Esophagus muscularis mucosa (tissue), 4 donors: Measurements from ENCODE around the gene ARL8B. TPM values are rescaled to one million over a fixed set of nuclear protein-coding genes. Genes with fewer than 3 reads are reported as not detected.
"Not testable (repeated sequence)": the region's sequence is repeated elsewhere in the genome, so short reads cannot be mapped to it uniquely, and the experiment has no call there.

Experiments used
- DNase-seq: peaks from one replicate; pipeline ENCODE4 v3.0.0-alpha.2; 2017; ENCODE audit errors: extremely low spot score
- H3K27ac ChIP-seq, 4 donors: fragments of 200-600 bp; sonication (generic); replicated peaks in 1 of 4; 1 replicate in 3 of 4; 2 replicates in 1 of 4; pipeline ENCODE4 v1.5.1; 2016 to 2019; ENCODE audit warnings: mild to moderate bottlenecking in 1 of 4
- H3K27me3 ChIP-seq, 4 donors: fragments of 200-600 bp; sonication (generic); one replicate each; pipeline versions ENCODE4 v1.5.1 to v1.6.0; 2016 to 2019
- H3K36me3 ChIP-seq, 4 donors: fragments of 200-600 bp; sonication (generic); one replicate each; pipeline ENCODE4 v1.5.1; 2016 to 2019
- H3K4me1 ChIP-seq, 4 donors: fragments of 200-600 bp; sonication (generic); one replicate each; pipeline ENCODE4 v1.5.1; 2016 to 2019
- H3K4me3 ChIP-seq, 4 donors: fragments of 200-600 bp; sonication (generic); 1 replicate in 2 of 4; 2 replicates in 2 of 4; pipeline ENCODE4 v1.5.1; 2016 to 2019; ENCODE audit warnings: mild to moderate bottlenecking in 4 of 4, moderate library complexity in 1 of 4
- H3K9me3 ChIP-seq, 4 donors: fragments of 200-600 bp; sonication (generic); 1 replicate in 3 of 4; 2 replicates in 1 of 4; pipeline ENCODE4 v1.5.1; 2016 to 2019
- EP300 ChIP-seq: sonication (generic); formaldehyde crosslinking; IDR thresholded peaks from one replicate; pipeline ENCODE4 v1.6.1; 2017; ENCODE audit warnings: antibody characterized with exemption
- POLR2A ChIP-seq: fragments of 450-650 bp; IDR thresholded peaks from one replicate; pipeline ENCODE4 v1.6.1; 2017; ENCODE audit warnings: antibody characterized with exemption, moderate library complexity, mild to moderate bottlenecking, low read depth
- POLR2AphosphoS5 ChIP-seq, 2 donors: sonication (generic); formaldehyde crosslinking; IDR thresholded peaks; one replicate each; pipeline ENCODE4 v1.6.1; 2017; ENCODE audit warnings: antibody characterized with exemption in 2 of 2
- WGBS: methylation state at CpG from one replicate; pipeline ENCODE4 v1.1.5; 2018; 5-methylcytosine and 5-hydroxymethylcytosine counted together
- intact Hi-C: fragments of 100-400 bp; cut with DNase I; formaldehyde crosslinking; loops from one replicate; pipeline ENCODE4 v1.15.1; 2023
- total RNA-seq, 4 donors: library from RNA; depleted of rRNA; stranded (reverse); fragments of >200 nt; gene quantifications; one replicate each; pipeline versions ENCODE4 v1.1.0 to v1.2.1, GENCODE V29; 2016
- TF ChIP-seq, protein P1 (sequence below), 3 experiments: fragments of 200-600 bp in 2 of 3; fragments of 450-650 bp in 1 of 3; sonication (generic) in 2 of 3; IDR thresholded peaks; one replicate each; pipeline ENCODE4 v1.5.1; 2017 to 2019; ENCODE audit warnings: antibody characterized with exemption in 3 of 3, mild to moderate bottlenecking in 2 of 3, moderate library complexity in 1 of 3

ARL8B gene
- total RNA-seq, 4 donors from 2014 or later, result 40.6 to 47.1 (median 43.8) TPM

DNA sequence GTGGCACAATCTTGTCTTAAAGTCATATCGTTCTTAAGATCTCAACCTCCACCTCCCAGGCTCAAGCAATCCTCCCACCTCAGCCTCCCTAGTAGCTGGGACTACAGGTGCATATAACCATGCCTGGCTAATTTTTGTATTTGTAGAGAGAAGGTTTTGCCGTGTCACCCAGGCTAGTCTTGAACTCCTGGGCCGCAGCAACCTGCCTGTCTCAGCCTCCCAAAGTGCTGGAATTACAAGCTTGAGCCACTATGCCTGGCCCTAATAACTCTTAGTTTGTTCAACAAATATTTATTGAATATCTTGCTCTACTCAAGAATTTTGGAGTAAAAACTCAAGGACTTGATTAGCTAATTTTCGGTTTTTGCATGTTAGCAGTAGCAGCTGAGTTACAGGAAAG lies 46.0 kb downstream of the ARL8B start:
- peaks cover 12 to 33% (median 13%) of the 10 kb centered on the region in 4 donors for H3K4me1 ChIP-seq
- H3K9me3 ChIP-seq, result no peaks in the 10 kb centered on the region
- DNase-seq, result no peak
- intact Hi-C loops, result no loop called here
- H3K27ac ChIP-seq, result no peak overlapping the region
- 91% methylated on average over 4 of the region's 4 CpGs for WGBS
- H3K36me3 ChIP-seq, result peaks cover 8 to 26% (median 17%) of the 10 kb centered on the region in 4 donors
- H3K27me3 ChIP-seq, result no peaks in the 10 kb centered on the region
- no peak for TF ChIP-seq POLR2A
- no peak for TF ChIP-seq POLR2AphosphoS5 (IDR thresholded peaks at IDR 0.05)
- TF ChIP-seq, protein P1, sequence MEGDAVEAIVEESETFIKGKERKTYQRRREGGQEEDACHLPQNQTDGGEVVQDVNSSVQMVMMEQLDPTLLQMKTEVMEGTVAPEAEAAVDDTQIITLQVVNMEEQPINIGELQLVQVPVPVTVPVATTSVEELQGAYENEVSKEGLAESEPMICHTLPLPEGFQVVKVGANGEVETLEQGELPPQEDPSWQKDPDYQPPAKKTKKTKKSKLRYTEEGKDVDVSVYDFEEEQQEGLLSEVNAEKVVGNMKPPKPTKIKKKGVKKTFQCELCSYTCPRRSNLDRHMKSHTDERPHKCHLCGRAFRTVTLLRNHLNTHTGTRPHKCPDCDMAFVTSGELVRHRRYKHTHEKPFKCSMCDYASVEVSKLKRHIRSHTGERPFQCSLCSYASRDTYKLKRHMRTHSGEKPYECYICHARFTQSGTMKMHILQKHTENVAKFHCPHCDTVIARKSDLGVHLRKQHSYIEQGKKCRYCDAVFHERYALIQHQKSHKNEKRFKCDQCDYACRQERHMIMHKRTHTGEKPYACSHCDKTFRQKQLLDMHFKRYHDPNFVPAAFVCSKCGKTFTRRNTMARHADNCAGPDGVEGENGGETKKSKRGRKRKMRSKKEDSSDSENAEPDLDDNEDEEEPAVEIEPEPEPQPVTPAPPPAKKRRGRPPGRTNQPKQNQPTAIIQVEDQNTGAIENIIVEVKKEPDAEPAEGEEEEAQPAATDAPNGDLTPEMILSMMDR (IDR thresholded peaks at IDR 0.05), result no peak
- no peak for TF ChIP-seq EP300
- no peak overlapping the region for H3K4me3 ChIP-seq

- no peak for DNase-seq
- intact Hi-C loops, result no loop called here
These were observed 47.7 kb downstream of the ARL8B start for GRCh38 chr3:5169807-5170206.

DNA sequence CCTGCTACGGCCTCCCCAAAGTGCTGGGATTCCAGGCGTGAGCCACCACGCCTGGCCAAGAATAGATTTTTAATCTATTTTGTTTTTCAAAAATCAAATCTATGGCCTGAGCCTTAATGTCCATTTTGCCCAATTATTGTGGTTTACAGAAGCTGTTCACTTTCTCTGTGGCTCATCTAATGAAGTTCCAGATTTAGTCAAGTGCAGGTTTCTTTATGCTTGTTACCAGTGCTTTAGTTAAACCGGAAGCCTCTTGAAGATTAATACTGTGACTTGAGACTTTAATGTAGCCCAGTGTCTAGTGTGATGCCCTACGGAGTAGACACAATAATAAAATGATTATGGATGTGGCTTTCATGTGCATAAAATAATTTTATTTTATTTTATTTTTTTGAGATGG lies 48.9 kb downstream of the ARL8B start:
- no peak for TF ChIP-seq POLR2A
- TF ChIP-seq EP300, result no peak
- TF ChIP-seq, protein P1 (IDR thresholded peaks at IDR 0.05), result no peak
- no peak for TF ChIP-seq POLR2AphosphoS5 (IDR thresholded peaks at IDR 0.05)
- Histone ChIP-seq H3K4me1 (peaks cover 0 to 24% (median 2%) of the 10 kb centered on the region in 4 donors), H3K27ac (no peak overlapping the region), H3K27me3 (no peaks in the 10 kb centered on the region), H3K36me3 (peaks cover 13 to 53% (median 42%) of the 10 kb centered on the region in 4 donors), H3K4me3 (no peak overlapping the region), H3K9me3 (no peaks in the 10 kb centered on the region)
- intact Hi-C loops, result no loop called here
- DNase-seq, result no peak
- 90% methylated on average over 5 of the region's 5 CpGs for WGBS

More at GRCh38 chr3:5169807-5170206, 47.7 kb downstream of the ARL8B start:
- Histone ChIP-seq H3K27me3 (no peaks in the 10 kb centered on the region), H3K36me3 (peaks cover 13 to 42% (median 30%) of the 10 kb centered on the region in 4 donors), H3K4me3 (no peak overlapping the region), H3K27ac (no peak overlapping the region), H3K9me3 (no peaks in the 10 kb centered on the region), H3K4me1 (peaks cover 8 to 27% (median 11%) of the 10 kb centered on the region in 4 donors)
- no peak for TF ChIP-seq EP300
- TF ChIP-seq POLR2AphosphoS5 (IDR thresholded peaks at IDR 0.05), result no peak
- TF ChIP-seq, protein P1 (IDR thresholded peaks at IDR 0.05), result no peak
- 70% methylated on average over 2 of the region's 2 CpGs for WGBS

DNA sequence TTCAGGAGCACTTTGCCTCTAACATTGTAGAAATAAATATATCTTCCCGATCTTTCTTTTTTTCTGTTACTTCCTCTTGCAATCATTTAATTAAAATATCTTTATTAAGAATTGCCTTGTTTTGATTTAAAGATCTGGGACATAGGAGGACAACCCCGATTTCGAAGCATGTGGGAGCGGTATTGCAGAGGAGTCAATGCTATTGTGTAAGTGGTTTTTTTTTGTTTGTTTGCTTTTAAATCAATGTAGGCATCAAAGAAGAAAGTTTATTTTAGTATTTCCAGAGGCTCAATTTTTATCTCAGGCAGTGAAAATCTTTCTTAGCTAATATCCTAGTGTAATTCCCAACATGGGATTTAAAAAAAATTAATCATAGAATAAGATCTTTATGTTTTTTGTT lies 49.9 kb downstream of the ARL8B start:
- Histone ChIP-seq H3K36me3 (peaks cover 13 to 63% (median 45%) of the 10 kb centered on the region in 4 donors), H3K4me3 (no peak overlapping the region), H3K9me3 (no peaks in the 10 kb centered on the region), H3K27ac (no peak overlapping the region), H3K27me3 (no peaks in the 10 kb centered on the region), H3K4me1 (peaks cover 0 to 19% (median 0%) of the 10 kb centered on the region in 4 donors)
- WGBS, result 94% methylated on average over 4 of the region's 4 CpGs
- intact Hi-C loops, result no loop called here
- TF ChIP-seq POLR2AphosphoS5 (IDR thresholded peaks at IDR 0.05), result no peak
- TF ChIP-seq, protein P1 (IDR thresholded peaks at IDR 0.05), result no peak
- TF ChIP-seq POLR2A, result no peak
- no peak for TF ChIP-seq EP300
- no peak for DNase-seq

- H3K27ac ChIP-seq, H3K9me3 ChIP-seq, H3K4me1 ChIP-seq, H3K4me3 ChIP-seq, H3K27me3 ChIP-seq, DNase-seq, intact Hi-C loops: not testable (repeated sequence)
- peaks cover 9 to 95% (median 54%) of the 10 kb centered on the region in 4 donors for H3K36me3 ChIP-seq
- 90% methylated on average over 2 of the region's 2 CpGs for WGBS
These were observed 56.9 kb downstream of the ARL8B start for GRCh38 chr3:5179036-5179435.
